Iris pigment epithelial cell (primary cell): ENCODE data around the gene ZNF382.

ENCODE experiments used
- DNase-seq: peaks from one replicate; pipeline ENCODE4 v3.0.0-alpha.2; 2011; ENCODE audit warnings: low read depth

Gene ZNF382

GRCh38 chr19:36679455-36679854, 74.3 kb downstream of the ZNF382 start:
- DNase-seq = no peak
